Neutrophil (primary cell): ENCODE results near the gene TJP1.

Experiments
- H3K27ac ChIP-seq: fragments of 200-600 bp; sonication (generic); 2 replicates; pipeline ENCODE4 v1.5.1; 2016; ENCODE audit warnings: mild to moderate bottlenecking, moderate library complexity
- H3K27me3 ChIP-seq: fragments of 200-600 bp; sonication (generic); 2 replicates; pipeline ENCODE4 v1.6.0; 2016; ENCODE audit warnings: mild to moderate bottlenecking
- H3K36me3 ChIP-seq: fragments of 200-600 bp; sonication (generic); 2 replicates; pipeline ENCODE4 v1.5.1; 2017
- H3K4me1 ChIP-seq, 2 experiments: fragments of 200-600 bp in 1 of 2; sonication (generic) in 1 of 2; 1 replicate in 1 of 2; 2 replicates in 1 of 2; pipeline versions ENCODE4 v1.5.1 to v1.6.1; 2013 to 2016; ENCODE audit warnings: low read depth in 1 of 2, low read length in 1 of 2, mild to moderate bottlenecking in 1 of 2, moderate library complexity in 1 of 2; ENCODE audit not compliant: control insufficient read depth in 1 of 2, insufficient read depth in 1 of 2
- H3K4me3 ChIP-seq, 2 experiments: fragments of 200-600 bp in 1 of 2; sonication (generic) in 1 of 2; 1 replicate in 1 of 2; 2 replicates in 1 of 2; pipeline ENCODE4 v1.5.1; 2013 to 2016; ENCODE audit warnings: low read depth in 1 of 2, low read length in 1 of 2, mild to moderate bottlenecking in 1 of 2, moderate library complexity in 1 of 2
- H3K9me3 ChIP-seq: fragments of 200-600 bp; sonication (generic); 2 replicates; pipeline ENCODE4 v1.5.1; 2016
- TF ChIP-seq, protein P1 (sequence below): fragments of 200-600 bp; sonication (generic); IDR thresholded peaks from 2 replicates; pipeline ENCODE4 v1.5.1; 2016; ENCODE audit warnings: antibody characterized with exemption

The TJP1 gene

GRCh38 chr15:29838352-29839010 lies 16.2 kb upstream of the TJP1 start:
- Histone ChIP-seq H3K27ac (no peak overlapping the region), H3K9me3 (no peaks in the 10 kb centered on the region), H3K27me3 (peaks cover 31% of the 10 kb centered on the region), H3K36me3 (no peaks in the 10 kb centered on the region), H3K4me1 (no peaks in the 10 kb centered on the region), H3K4me3 (no peak overlapping the region)
- TF ChIP-seq, protein P1, sequence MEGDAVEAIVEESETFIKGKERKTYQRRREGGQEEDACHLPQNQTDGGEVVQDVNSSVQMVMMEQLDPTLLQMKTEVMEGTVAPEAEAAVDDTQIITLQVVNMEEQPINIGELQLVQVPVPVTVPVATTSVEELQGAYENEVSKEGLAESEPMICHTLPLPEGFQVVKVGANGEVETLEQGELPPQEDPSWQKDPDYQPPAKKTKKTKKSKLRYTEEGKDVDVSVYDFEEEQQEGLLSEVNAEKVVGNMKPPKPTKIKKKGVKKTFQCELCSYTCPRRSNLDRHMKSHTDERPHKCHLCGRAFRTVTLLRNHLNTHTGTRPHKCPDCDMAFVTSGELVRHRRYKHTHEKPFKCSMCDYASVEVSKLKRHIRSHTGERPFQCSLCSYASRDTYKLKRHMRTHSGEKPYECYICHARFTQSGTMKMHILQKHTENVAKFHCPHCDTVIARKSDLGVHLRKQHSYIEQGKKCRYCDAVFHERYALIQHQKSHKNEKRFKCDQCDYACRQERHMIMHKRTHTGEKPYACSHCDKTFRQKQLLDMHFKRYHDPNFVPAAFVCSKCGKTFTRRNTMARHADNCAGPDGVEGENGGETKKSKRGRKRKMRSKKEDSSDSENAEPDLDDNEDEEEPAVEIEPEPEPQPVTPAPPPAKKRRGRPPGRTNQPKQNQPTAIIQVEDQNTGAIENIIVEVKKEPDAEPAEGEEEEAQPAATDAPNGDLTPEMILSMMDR, result no peak

- Histone ChIP-seq H3K36me3 (no peaks in the 10 kb centered on the region), H3K9me3 (no peaks in the 10 kb centered on the region), H3K4me1 (no peaks in the 10 kb centered on the region), H3K27me3 (peaks cover 39% of the 10 kb centered on the region), H3K27ac (no peak overlapping the region), H3K4me3 (no peak overlapping the region)
- TF ChIP-seq, protein P1, result no peak
These were observed 13.0 kb upstream of the TJP1 start for GRCh38 chr15:29835301-29835700.

- Histone ChIP-seq H3K9me3 (no peaks in the 10 kb centered on the region), H3K27ac (no peak overlapping the region), H3K4me3 (no peak overlapping the region), H3K36me3 (no peaks in the 10 kb centered on the region), H3K4me1 (no peaks in the 10 kb centered on the region), H3K27me3 (peaks cover 55% of the 10 kb centered on the region)
- TF ChIP-seq, protein P1, result no peak
These were observed 10.4 kb upstream of the TJP1 start for GRCh38 chr15:29832709-29833108.

GRCh38 chr15:29826908-29827820 lies 4.9 kb upstream of the TJP1 start:
- peaks cover 99% of the 10 kb centered on the region for H3K27me3 ChIP-seq
- no peak overlapping the region for H3K4me3 ChIP-seq
- TF ChIP-seq, protein P1, result no peak
- peaks cover 0 to 1% of the 10 kb centered on the region in 2 experiments for H3K4me1 ChIP-seq
- no peaks in the 10 kb centered on the region for H3K36me3 ChIP-seq
- no peaks in the 10 kb centered on the region for H3K9me3 ChIP-seq
- H3K27ac ChIP-seq, result no peak overlapping the region

- Histone ChIP-seq H3K4me1 (peaks cover 0 to 5% of the 10 kb centered on the region in 2 experiments), H3K27me3 (peaks cover 100% of the 10 kb centered on the region), H3K4me3 (no peak overlapping the region), H3K9me3 (no peaks in the 10 kb centered on the region), H3K27ac (no peak overlapping the region), H3K36me3 (no peaks in the 10 kb centered on the region)
- TF ChIP-seq, protein P1, result no peak
These were observed 3.0 kb upstream of the TJP1 start for GRCh38 chr15:29825227-29825626.
